IMR-90 (cell line): ENCODE measurements around the gene HEBP1. TPM values are rescaled to one million over a fixed set of nuclear protein-coding genes. Genes with fewer than 3 reads are reported as not detected.

ENCODE experiments used
- ATAC-seq: fragments of 200-7000 bp; cut with Tn5 transposase; 2 replicates; pipeline ENCODE4 v1.9.1; 2020; ENCODE audit warnings: low read depth, mild to moderate bottlenecking, moderate library complexity
- BruUV-seq: library from RNA; stranded (reverse); fragments of 400-500 nt; replicated peaks from 2 replicates; lab custom pipeline; 2021; lab: Mats Ljungman, UMichigan
- CTCF ChIA-PET: fragments of 300-600 bp; formaldehyde crosslinking; extraction: SDS; loops from one replicate; lab custom pipeline; 2021; ENCODE audit warnings: antibody characterized with exemption; lab: Yijun Ruan, JAX
- POLR2A ChIA-PET: fragments of 300-600 bp; sonication (Branson Sonifier 250); formaldehyde crosslinking; loops from one replicate; lab custom pipeline; 2022; ENCODE audit warnings: antibody characterized with exemption; ENCODE audit not compliant: unreplicated experiment; lab: Charles Lee
- DNase-seq: peaks from one replicate; pipeline ENCODE4 v3.0.0; 2013
- H2AFZ ChIP-seq: replicated peaks from 2 replicates; pipeline ENCODE3; 2013; ENCODE audit warnings: low read length, mild to moderate bottlenecking; ENCODE audit not compliant: poor library complexity
- H2AK5ac ChIP-seq: 2 replicates; pipeline ENCODE4 v1.6.1; 2013; ENCODE audit warnings: low read depth, low read length, inconsistent platforms
- H2AK9ac ChIP-seq: replicated peaks from 2 replicates; pipeline ENCODE3; 2013; ENCODE audit warnings: mild to moderate bottlenecking, low read depth, low read length, moderate library complexity; ENCODE audit not compliant: poor library complexity
- H2BK120ac ChIP-seq: 2 replicates; pipeline ENCODE4 v1.6.1; 2013; ENCODE audit warnings: low read depth, low read length, inconsistent platforms
- H2BK15ac ChIP-seq: 3 replicates; pipeline ENCODE4 v1.6.1; 2013; ENCODE audit warnings: low read depth, low read length, inconsistent platforms
- H2BK20ac ChIP-seq: 2 replicates; pipeline ENCODE4 v1.6.1; 2013; ENCODE audit warnings: low read depth, mild to moderate bottlenecking, inconsistent platforms, low read length, moderate library complexity
- H2BK5ac ChIP-seq: 2 replicates; pipeline ENCODE4 v1.6.1; 2013; ENCODE audit warnings: mild to moderate bottlenecking, low read depth, low read length, inconsistent platforms; ENCODE audit not compliant: poor library complexity, severe bottlenecking
- H3K14ac ChIP-seq: replicated peaks from 2 replicates; pipeline ENCODE4 v1.6.1; 2013; ENCODE audit warnings: low read depth, low read length, inconsistent platforms
- H3K18ac ChIP-seq: 2 replicates; pipeline ENCODE4 v1.6.1; 2013; ENCODE audit warnings: low read depth, low read length, control low read depth
- H3K23ac ChIP-seq: 2 replicates; pipeline ENCODE4 v1.6.1; 2013; ENCODE audit warnings: low read depth, low read length, inconsistent platforms
- H3K27ac ChIP-seq: 2 replicates; pipeline ENCODE4 v1.5.1; 2013; ENCODE audit warnings: mild to moderate bottlenecking, control low read depth, low read length; ENCODE audit not compliant: insufficient read depth
- H3K27me3 ChIP-seq: 2 replicates; pipeline ENCODE4 v1.6.1; 2013; ENCODE audit warnings: low read length; ENCODE audit not compliant: control insufficient read depth, insufficient read depth
- H3K36me3 ChIP-seq: 2 replicates; pipeline ENCODE4 v1.6.1; 2013; ENCODE audit warnings: low read length, mixed read lengths; ENCODE audit not compliant: control insufficient read depth, insufficient read depth
- H3K4ac ChIP-seq: 2 replicates; pipeline ENCODE4 v1.6.1; 2013; ENCODE audit warnings: low read depth, low read length, inconsistent platforms
- H3K4me1 ChIP-seq: 2 replicates; pipeline ENCODE4 v1.6.1; 2013; ENCODE audit warnings: low read length, mixed read lengths; ENCODE audit not compliant: control insufficient read depth, insufficient read depth
- H3K4me2 ChIP-seq: 2 replicates; pipeline ENCODE4 v1.6.1; 2013; ENCODE audit warnings: low read depth, mild to moderate bottlenecking, control low read depth, low read length, moderate library complexity
- H3K4me3 ChIP-seq: 2 replicates; pipeline ENCODE4 v1.5.1; 2013; ENCODE audit warnings: low read depth, mild to moderate bottlenecking, control low read depth, low read length, moderate library complexity; ENCODE audit not compliant: insufficient read depth
- H3K56ac ChIP-seq: 2 replicates; pipeline ENCODE4 v1.6.1; 2013; ENCODE audit warnings: low read length, inconsistent platforms; ENCODE audit not compliant: insufficient read depth; ENCODE audit errors: extremely low read depth
- H3K79me1 ChIP-seq, 2 experiments: 2 replicates each; pipeline ENCODE4 v1.6.1; 2013; ENCODE audit warnings: low read length in 2 of 2, inconsistent platforms in 1 of 2, low read depth in 1 of 2
- H3K9ac ChIP-seq: 2 replicates; pipeline ENCODE4 v1.6.1; 2013; ENCODE audit warnings: low read depth, low read length, control low read depth
- H3K9me1 ChIP-seq: 2 replicates; pipeline ENCODE4 v1.6.1; 2013; ENCODE audit warnings: low read length, inconsistent platforms; ENCODE audit not compliant: insufficient read depth
- H3K9me3 ChIP-seq: 2 replicates; pipeline ENCODE4 v1.6.1; 2013; ENCODE audit warnings: low read length; ENCODE audit not compliant: control insufficient read depth, insufficient read depth
- H4K20me1 ChIP-seq: 2 replicates; pipeline ENCODE4 v1.6.1; 2013; ENCODE audit warnings: low read length, inconsistent platforms; ENCODE audit not compliant: insufficient read depth
- H4K5ac ChIP-seq: 2 replicates; pipeline ENCODE4 v1.6.1; 2013; ENCODE audit warnings: mild to moderate bottlenecking, low read depth, low read length, control low read depth
- H4K8ac ChIP-seq, 2 experiments: 2 replicates each; pipeline ENCODE4 v1.6.1; 2013; ENCODE audit warnings: low read depth in 2 of 2, low read length in 2 of 2, control low read depth in 1 of 2, inconsistent platforms in 1 of 2
- H4K91ac ChIP-seq: 2 replicates; pipeline ENCODE4 v1.6.1; 2013; ENCODE audit warnings: low read depth, low read length, inconsistent platforms; ENCODE audit not compliant: insufficient read depth
- BHLHE40 ChIP-seq: fragments of 150-350 bp; IDR thresholded peaks from 2 replicates; pipeline ENCODE4 v1.6.1; 2016; ENCODE audit warnings: mild to moderate bottlenecking, low read depth, low read length
- CEBPB ChIP-seq: IDR thresholded peaks from 2 replicates; pipeline ENCODE4 v1.6.1; 2012; ENCODE audit warnings: low read depth, low read length, improper control_type of control experiment
- CHD1 ChIP-seq: IDR thresholded peaks from 2 replicates; pipeline ENCODE4 v1.6.1; 2012; ENCODE audit warnings: low read depth, low read length, improper control_type of control experiment
- FOS ChIP-seq: fragments of 150-350 bp; IDR thresholded peaks from 2 replicates; pipeline ENCODE4 v1.6.1; 2016; ENCODE audit warnings: low read depth, low read length
- MAFK ChIP-seq: IDR thresholded peaks from 2 replicates; pipeline ENCODE4 v1.6.1; 2012; ENCODE audit warnings: low read depth, low read length, improper control_type of control experiment
- MAZ ChIP-seq: IDR thresholded peaks from 2 replicates; pipeline ENCODE4 v1.6.1; 2012; ENCODE audit warnings: low read depth, mild to moderate bottlenecking, low read length, improper control_type of control experiment, moderate library complexity, borderline replicate concordance
- MXI1 ChIP-seq: IDR thresholded peaks from 2 replicates; pipeline ENCODE4 v1.6.1; 2012; ENCODE audit warnings: low read depth, mild to moderate bottlenecking, low read length, moderate library complexity, borderline replicate concordance
- NFE2L2 ChIP-seq: fragments of 150-350 bp; IDR thresholded peaks from 2 replicates; pipeline ENCODE4 v1.6.1; 2016; ENCODE audit warnings: low read depth, mild to moderate bottlenecking, low read length
- POLR2A ChIP-seq: IDR thresholded peaks from 2 replicates; pipeline ENCODE4 v1.6.1; 2012; ENCODE audit warnings: mild to moderate bottlenecking, low read depth, low read length
- RAD21 ChIP-seq: IDR thresholded peaks from 2 replicates; pipeline ENCODE4 v1.6.1; 2012; ENCODE audit warnings: low read length, improper control_type of control experiment
- RCOR1 ChIP-seq: IDR thresholded peaks from 2 replicates; pipeline ENCODE4 v1.6.1; 2012; ENCODE audit warnings: mild to moderate bottlenecking, low read length, improper control_type of control experiment; ENCODE audit not compliant: insufficient replicate concordance
- RFX5 ChIP-seq: IDR thresholded peaks from 2 replicates; pipeline ENCODE4 v1.8.0; 2012; ENCODE audit warnings: low read depth, mild to moderate bottlenecking, low read length, moderate library complexity
- SMC3 ChIP-seq: fragments of 150-350 bp; IDR thresholded peaks from 2 replicates; pipeline ENCODE4 v1.6.1; 2016; ENCODE audit warnings: low read depth, mild to moderate bottlenecking, antibody characterized with exemption, low read length, moderate library complexity
- WGBS, 2 experiments: methylation state at CpG; one replicate each; pipeline versions ENCODE4 v1.1.5 to v1.1.7; 2013; ENCODE audit warnings: missing lambda C conversion rate in 2 of 2; ENCODE audit not compliant: insufficient read length in 1 of 2; ENCODE audit errors: extremely low coverage in 2 of 2; 5-methylcytosine and 5-hydroxymethylcytosine counted together
- dilution Hi-C: fragments of 300-500 bp; cut with HindIII; formaldehyde crosslinking; loops from one replicate; pipeline ENCODE4 v1.14.3; 2018; ENCODE audit warnings: low sequenced_read_pairs; ENCODE audit not compliant: unreplicated experiment
- in situ Hi-C: fragments of 300-500 bp; cut with MboI; formaldehyde crosslinking; loops from 3 replicates; pipeline ENCODE4 v1.14.3; 2019; ENCODE audit warnings: low sequenced_read_pairs, inconsistent platforms, mixed read lengths
- intact Hi-C: fragments of 100-400 bp; cut with micrococcal nuclease; formaldehyde crosslinking; loops from 2 replicates; pipeline ENCODE4 v1.10.0; 2022
- polyA plus RNA-seq, 3 experiments: library from polyadenylated mRNA; depleted of rRNA; stranded (reverse); fragments of >200 nt; gene quantifications; 2 replicates each; pipeline ENCODE4 v1.2.3, GENCODE V29; 2012; ENCODE audit warnings: low replicate concordance in 1 of 3
- total RNA-seq: library from RNA; depleted of rRNA; stranded (reverse); fragments of >200 nt; gene quantifications from 2 replicates; pipeline ENCODE4 v1.2.3, GENCODE V29; 2012
- TF ChIP-seq, protein P1 (sequence below): fragments of 150-350 bp; IDR thresholded peaks from 2 replicates; pipeline ENCODE4 v1.6.1; 2017; ENCODE audit warnings: mild to moderate bottlenecking, antibody characterized with exemption, low read length, low read depth
- TF ChIP-seq, protein P2 (sequence below): conservative IDR thresholded peaks from 2 replicates; pipeline ENCODE4 v1.5.1; 2012; ENCODE audit warnings: mild to moderate bottlenecking, low read depth, low read length, improper control_type of control experiment
- TF ChIP-seq, protein P3 (sequence below): fragments of 150-350 bp; IDR thresholded peaks from 2 replicates; pipeline ENCODE4 v1.6.1; 2016; ENCODE audit warnings: low read depth, mild to moderate bottlenecking, low read length, moderate library complexity, borderline replicate concordance

HEBP1 gene
- total and polyA plus RNA-seq, 2 of the 4 experiments (the other 2 are of a cell fraction) = 18.8 to 49.2 TPM

DNA sequence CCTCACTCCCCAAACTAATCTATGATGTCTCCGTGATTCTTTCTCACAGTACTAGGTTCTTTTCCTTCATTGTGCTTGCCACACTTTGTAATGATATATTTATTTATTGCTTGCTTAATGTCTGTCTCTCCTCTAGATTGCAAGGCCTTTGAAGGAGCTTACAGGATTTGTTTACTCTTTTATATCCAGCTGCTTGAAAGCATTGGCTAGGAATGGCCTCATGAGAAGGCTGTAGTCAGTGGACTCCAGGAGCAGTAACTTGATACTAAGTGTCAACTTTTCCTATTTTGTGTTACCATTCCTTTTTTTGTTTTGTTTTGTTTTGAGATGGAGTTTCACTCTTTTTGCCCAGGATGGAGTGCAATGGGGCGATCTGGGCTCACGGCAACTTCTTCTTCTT is 36.8 kb upstream of the HEBP1 start:
- POLR2A ChIA-PET = interaction anchor here (0.6 kb wide), 1 partner anchor 14 kb away, joined by 3 read pairs; no protein-coding TSS in a partner anchor
- Histone ChIP-seq H3K27me3 (no peaks in the 10 kb centered on the region; the same call in 1 of the 2 replicates), H3K23ac (no peak overlapping the region), H4K20me1 (no peaks in the 10 kb centered on the region), H2BK15ac (no peak overlapping the region), H2BK20ac (no peak overlapping the region), H4K5ac (no peak overlapping the region), H3K79me1 (no peaks in the 10 kb centered on the region), H2AFZ (no peak overlapping the region), H2AK9ac (no peak overlapping the region), H2BK5ac (no peak overlapping the region), H2BK120ac (no peak overlapping the region), H3K4ac (no peak overlapping the region), H3K9ac (no peak overlapping the region), H3K27ac (no peak overlapping the region), H3K4me2 (no peak overlapping the region), H4K8ac (no peak overlapping the region), H3K14ac (no peak overlapping the region), H3K9me1 (0 out of 2 replicates have a peak, but pooled peaks cover 2% of the 10 kb centered on the region), H3K36me3 (no peaks in the 10 kb centered on the region), H4K91ac (no peak overlapping the region), H3K9me3 (no peaks in the 10 kb centered on the region), H3K4me1 (peaks cover 9% of the 10 kb centered on the region), H3K56ac (no peak overlapping the region), H2AK5ac (no peak overlapping the region), H3K18ac (no peak overlapping the region), H3K4me3 (no peak overlapping the region)
- CTCF ChIA-PET = no interaction called here
- in situ Hi-C loops = loop anchor here (25.0 kb wide), 1 partner anchor 500 kb away; no protein-coding TSS in a partner anchor
- BruUV-seq = no TSS peak
- WGBS, 2 experiments = no CpG with 5 or more reads among the region's 3 CpGs
- ATAC-seq (peak; percentile 78), DNase-seq (peak; percentile 51)
- dilution Hi-C loops = no loop called here
- intact Hi-C loops = no loop called here
- TF ChIP-seq BHLHE40 (no peak), MXI1 (no peak), POLR2A (no peak), CHD1 (no peak), MAZ (no peak), CEBPB (no peak), SMC3 (no peak), RAD21 (no peak), RCOR1 (no peak), NFE2L2 (no peak), FOS (no peak), RFX5 (no peak), MAFK (no peak)
- TF ChIP-seq, protein P1, sequence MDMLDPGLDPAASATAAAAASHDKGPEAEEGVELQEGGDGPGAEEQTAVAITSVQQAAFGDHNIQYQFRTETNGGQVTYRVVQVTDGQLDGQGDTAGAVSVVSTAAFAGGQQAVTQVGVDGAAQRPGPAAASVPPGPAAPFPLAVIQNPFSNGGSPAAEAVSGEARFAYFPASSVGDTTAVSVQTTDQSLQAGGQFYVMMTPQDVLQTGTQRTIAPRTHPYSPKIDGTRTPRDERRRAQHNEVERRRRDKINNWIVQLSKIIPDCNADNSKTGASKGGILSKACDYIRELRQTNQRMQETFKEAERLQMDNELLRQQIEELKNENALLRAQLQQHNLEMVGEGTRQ = no peak
- TF ChIP-seq, protein P2, sequence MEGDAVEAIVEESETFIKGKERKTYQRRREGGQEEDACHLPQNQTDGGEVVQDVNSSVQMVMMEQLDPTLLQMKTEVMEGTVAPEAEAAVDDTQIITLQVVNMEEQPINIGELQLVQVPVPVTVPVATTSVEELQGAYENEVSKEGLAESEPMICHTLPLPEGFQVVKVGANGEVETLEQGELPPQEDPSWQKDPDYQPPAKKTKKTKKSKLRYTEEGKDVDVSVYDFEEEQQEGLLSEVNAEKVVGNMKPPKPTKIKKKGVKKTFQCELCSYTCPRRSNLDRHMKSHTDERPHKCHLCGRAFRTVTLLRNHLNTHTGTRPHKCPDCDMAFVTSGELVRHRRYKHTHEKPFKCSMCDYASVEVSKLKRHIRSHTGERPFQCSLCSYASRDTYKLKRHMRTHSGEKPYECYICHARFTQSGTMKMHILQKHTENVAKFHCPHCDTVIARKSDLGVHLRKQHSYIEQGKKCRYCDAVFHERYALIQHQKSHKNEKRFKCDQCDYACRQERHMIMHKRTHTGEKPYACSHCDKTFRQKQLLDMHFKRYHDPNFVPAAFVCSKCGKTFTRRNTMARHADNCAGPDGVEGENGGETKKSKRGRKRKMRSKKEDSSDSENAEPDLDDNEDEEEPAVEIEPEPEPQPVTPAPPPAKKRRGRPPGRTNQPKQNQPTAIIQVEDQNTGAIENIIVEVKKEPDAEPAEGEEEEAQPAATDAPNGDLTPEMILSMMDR = no peak
- TF ChIP-seq, protein P3, sequence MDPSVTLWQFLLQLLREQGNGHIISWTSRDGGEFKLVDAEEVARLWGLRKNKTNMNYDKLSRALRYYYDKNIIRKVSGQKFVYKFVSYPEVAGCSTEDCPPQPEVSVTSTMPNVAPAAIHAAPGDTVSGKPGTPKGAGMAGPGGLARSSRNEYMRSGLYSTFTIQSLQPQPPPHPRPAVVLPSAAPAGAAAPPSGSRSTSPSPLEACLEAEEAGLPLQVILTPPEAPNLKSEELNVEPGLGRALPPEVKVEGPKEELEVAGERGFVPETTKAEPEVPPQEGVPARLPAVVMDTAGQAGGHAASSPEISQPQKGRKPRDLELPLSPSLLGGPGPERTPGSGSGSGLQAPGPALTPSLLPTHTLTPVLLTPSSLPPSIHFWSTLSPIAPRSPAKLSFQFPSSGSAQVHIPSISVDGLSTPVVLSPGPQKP = no peak
